SH-SY5Y (cell line): ENCODE results near the gene PLEKHJ1.

Experiments used
- GATA2 ChIP-seq: IDR thresholded peaks from 2 replicates; pipeline ENCODE4 v1.6.1; 2011; ENCODE audit warnings: mild to moderate bottlenecking, low read depth, low read length
- GATA3 ChIP-seq: IDR thresholded peaks from 2 replicates; pipeline ENCODE4 v1.6.1; 2011; ENCODE audit warnings: low read depth, mild to moderate bottlenecking, low read length, moderate library complexity

- TF ChIP-seq GATA2 (no peak), GATA3 (no peak)
Measured at GRCh38 chr19:2261438-2262172, 25.5 kb upstream of the PLEKHJ1 start.
